SK-N-SH treated with all-trans-retinoic acid at 6 μM for 48 hours (cell line): ENCODE data around the gene SLC4A11.

ENCODE experiments used
- ATAC-seq: fragments of 200-7000 bp; cut with Tn5 transposase; 3 replicates; pipeline ENCODE4 v1.9.1; 2020; ENCODE audit warnings: mild to moderate bottlenecking, moderate library complexity
- ARNTL ChIP-seq: fragments of 450-650 bp; formaldehyde crosslinking; IDR thresholded peaks from 2 replicates; pipeline ENCODE4 v1.5.0; 2020; ENCODE audit warnings: low read depth, mild to moderate bottlenecking, moderate library complexity, borderline replicate concordance
- BACH2 ChIP-seq: fragments of 250-450 bp; sonication (Bioruptor Pico); IDR thresholded peaks from 2 replicates; pipeline ENCODE4 v1.9.0; 2021; ENCODE audit warnings: mild to moderate bottlenecking, borderline replicate concordance
- CREB5 ChIP-seq: fragments of 250-450 bp; sonication (Bioruptor Pico); IDR thresholded peaks from 2 replicates; pipeline ENCODE4 v1.5.1; 2020; ENCODE audit warnings: low read depth, mild to moderate bottlenecking, moderate library complexity
- CSDC2 ChIP-seq: fragments of 250-450 bp; sonication (Bioruptor Pico); IDR thresholded peaks from 2 replicates; pipeline ENCODE4 v1.5.0; 2020; ENCODE audit warnings: mild to moderate bottlenecking, moderate library complexity
- ESRRG ChIP-seq: fragments of 250-450 bp; sonication (Bioruptor Pico); IDR thresholded peaks from 2 replicates; pipeline ENCODE4 v1.6.1; 2021; ENCODE audit warnings: mild to moderate bottlenecking
- GLIS3 ChIP-seq: fragments of 250-450 bp; sonication (Bioruptor Pico); IDR thresholded peaks from 2 replicates; pipeline ENCODE4 v1.5.0; 2020; ENCODE audit warnings: mild to moderate bottlenecking, moderate library complexity
- ISL1 ChIP-seq: fragments of 250-450 bp; sonication (Bioruptor Pico); IDR thresholded peaks from 2 replicates; pipeline ENCODE4 v2.1.2; 2022; ENCODE audit warnings: mild to moderate bottlenecking, moderate library complexity
- OSR1 ChIP-seq: fragments of 250-450 bp; sonication (Bioruptor Pico); IDR thresholded peaks from 2 replicates; pipeline ENCODE4 v1.8.0; 2022; ENCODE audit warnings: moderate library complexity, mild to moderate bottlenecking, inconsistent platforms
- PATZ1 ChIP-seq: fragments of 250-450 bp; sonication (Bioruptor Pico); IDR thresholded peaks from 2 replicates; pipeline ENCODE4 v1.8.0; 2020; ENCODE audit warnings: mild to moderate bottlenecking, moderate library complexity, borderline replicate concordance
- POU6F1 ChIP-seq: fragments of 250-450 bp; sonication (Bioruptor Pico); IDR thresholded peaks from 2 replicates; pipeline ENCODE4 v1.8.0; 2021; ENCODE audit warnings: low read depth, mild to moderate bottlenecking, moderate library complexity, borderline replicate concordance
- PPARA ChIP-seq: fragments of 250-450 bp; sonication (Bioruptor Pico); IDR thresholded peaks from 2 replicates; pipeline ENCODE4 v1.5.0; 2020; ENCODE audit warnings: mild to moderate bottlenecking, borderline replicate concordance
- RARB ChIP-seq: fragments of 250-450 bp; sonication (Bioruptor Pico); IDR thresholded peaks from 2 replicates; pipeline ENCODE4 v1.8.0; 2021; ENCODE audit warnings: mild to moderate bottlenecking, moderate library complexity
- SNAI2 ChIP-seq: fragments of 250-450 bp; sonication (Bioruptor Pico); IDR thresholded peaks from 2 replicates; pipeline ENCODE4 v1.5.0; 2020; ENCODE audit warnings: mild to moderate bottlenecking, moderate library complexity
- TOX ChIP-seq: fragments of 250-450 bp; sonication (Bioruptor Pico); IDR thresholded peaks from 2 replicates; pipeline ENCODE4 v1.8.0; 2021; ENCODE audit warnings: mild to moderate bottlenecking, moderate library complexity, borderline replicate concordance
- TSHZ2 ChIP-seq: fragments of 250-450 bp; sonication (Bioruptor Pico); IDR thresholded peaks from 2 replicates; pipeline ENCODE4 v1.5.0; 2020; ENCODE audit warnings: mild to moderate bottlenecking, moderate library complexity
- ZC3H10 ChIP-seq: fragments of 250-450 bp; sonication (Bioruptor Pico); IDR thresholded peaks from 2 replicates; pipeline ENCODE4 v1.5.1; 2021; ENCODE audit warnings: mild to moderate bottlenecking, moderate library complexity
- ZFP30 ChIP-seq: fragments of 450-650 bp; formaldehyde crosslinking; IDR thresholded peaks from 2 replicates; pipeline ENCODE4 v1.5.0; 2022; ENCODE audit warnings: mild to moderate bottlenecking, moderate library complexity
- ZNF565 ChIP-seq: fragments of 450-650 bp; formaldehyde crosslinking; conservative IDR thresholded peaks from 2 replicates; pipeline ENCODE4 v1.5.0; 2020; ENCODE audit warnings: low read depth, mild to moderate bottlenecking, moderate library complexity
- ZNF8 ChIP-seq: fragments of 450-650 bp; formaldehyde crosslinking; IDR thresholded peaks from 2 replicates; pipeline ENCODE4 v1.5.0; 2020; ENCODE audit warnings: mild to moderate bottlenecking, moderate library complexity

The SLC4A11 gene

GRCh38 chr20:3231889-3232588 lies 7.0 kb downstream of the SLC4A11 start:
- TF ChIP-seq PATZ1 (CRISPR knock-in tag): no peak
- ATAC-seq: no peak

- TF ChIP-seq RARB (CRISPR knock-in tag): no peak
- TF ChIP-seq ZNF8 (CRISPR knock-in tag): no peak
- TF ChIP-seq OSR1: no peak
- TF ChIP-seq POU6F1 (CRISPR knock-in tag): no peak
- TF ChIP-seq CSDC2: no peak
- no peak for TF ChIP-seq ZNF565 (CRISPR knock-in tag)
- no peak for TF ChIP-seq ARNTL (CRISPR knock-in tag)
- TF ChIP-seq ZFP30 (CRISPR knock-in tag): no peak
- no peak for TF ChIP-seq ESRRG
- TF ChIP-seq PPARA (CRISPR knock-in tag): no peak
- no peak for TF ChIP-seq TSHZ2 (CRISPR knock-in tag)
- TF ChIP-seq TOX (CRISPR knock-in tag): no peak
- TF ChIP-seq GLIS3 (CRISPR knock-in tag): no peak
- no peak for TF ChIP-seq BACH2
Observed at GRCh38 chr20:3231116-3231515, 7.9 kb downstream of the SLC4A11 start.

GRCh38 chr20:3229798-3230197 lies 9.2 kb downstream of the SLC4A11 start:
- no peak for ATAC-seq
- TF ChIP-seq ISL1: no peak
- TF ChIP-seq PPARA (CRISPR knock-in tag): no peak
- no peak for TF ChIP-seq RARB (CRISPR knock-in tag)
- TF ChIP-seq ARNTL (CRISPR knock-in tag): no peak
- TF ChIP-seq SNAI2: no peak
- no peak for TF ChIP-seq ESRRG
- TF ChIP-seq PATZ1 (CRISPR knock-in tag): no peak
- no peak for TF ChIP-seq CSDC2
- TF ChIP-seq CREB5: no peak
- TF ChIP-seq GLIS3 (CRISPR knock-in tag): no peak
- no peak for TF ChIP-seq ZFP30 (CRISPR knock-in tag)
- TF ChIP-seq, all 23 proteins: peak for 0

More at GRCh38 chr20:3231116-3231515, 7.9 kb downstream of the SLC4A11 start:
- ATAC-seq: no peak

- ATAC-seq: no peak
- TF ChIP-seq ZC3H10 (CRISPR knock-in tag) (no peak), ARNTL (CRISPR knock-in tag) (no peak)
Observed at GRCh38 chr20:3229158-3229557, 9.8 kb downstream of the SLC4A11 start.
